WTC11 (cell line): ENCODE measurements around the gene MTFR2.

Experiments
- GABPB1 ChIP-seq: sonication (generic); formaldehyde crosslinking; IDR thresholded peaks from 2 replicates; pipeline ENCODE4 v1.8.1; 2023; ENCODE audit warnings: mild to moderate bottlenecking, missing genetic modification reagents
- TCF7 ChIP-seq: sonication (generic); formaldehyde crosslinking; IDR thresholded peaks from 2 replicates; pipeline ENCODE4 v1.8.0; 2022; ENCODE audit warnings: mild to moderate bottlenecking, low read depth, missing genetic modification reagents, moderate library complexity
- TF ChIP-seq, protein P1 (sequence below): sonication (generic); formaldehyde crosslinking; IDR thresholded peaks from 2 replicates; pipeline ENCODE4 v1.8.0; 2022; ENCODE audit warnings: mild to moderate bottlenecking, missing genetic modification reagents
- TF ChIP-seq, protein P2 (sequence below): fragments of 200-600 bp; IDR thresholded peaks from 2 replicates; pipeline ENCODE4 v1.8.0; 2022; ENCODE audit warnings: antibody characterized with exemption
- TF ChIP-seq, protein P3 (sequence below): sonication (generic); formaldehyde crosslinking; IDR thresholded peaks from 2 replicates; pipeline ENCODE4 v1.8.0; 2023; ENCODE audit warnings: missing genetic modification reagents, mild to moderate bottlenecking, borderline replicate concordance

GRCh38 chr6:136209496-136209895, 40.6 kb downstream of the MTFR2 start:
- TF ChIP-seq, protein P1, sequence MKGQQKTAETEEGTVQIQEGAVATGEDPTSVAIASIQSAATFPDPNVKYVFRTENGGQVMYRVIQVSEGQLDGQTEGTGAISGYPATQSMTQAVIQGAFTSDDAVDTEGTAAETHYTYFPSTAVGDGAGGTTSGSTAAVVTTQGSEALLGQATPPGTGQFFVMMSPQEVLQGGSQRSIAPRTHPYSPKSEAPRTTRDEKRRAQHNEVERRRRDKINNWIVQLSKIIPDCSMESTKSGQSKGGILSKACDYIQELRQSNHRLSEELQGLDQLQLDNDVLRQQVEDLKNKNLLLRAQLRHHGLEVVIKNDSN (CRISPR knock-in tag), result no peak
- TF ChIP-seq, protein P2, sequence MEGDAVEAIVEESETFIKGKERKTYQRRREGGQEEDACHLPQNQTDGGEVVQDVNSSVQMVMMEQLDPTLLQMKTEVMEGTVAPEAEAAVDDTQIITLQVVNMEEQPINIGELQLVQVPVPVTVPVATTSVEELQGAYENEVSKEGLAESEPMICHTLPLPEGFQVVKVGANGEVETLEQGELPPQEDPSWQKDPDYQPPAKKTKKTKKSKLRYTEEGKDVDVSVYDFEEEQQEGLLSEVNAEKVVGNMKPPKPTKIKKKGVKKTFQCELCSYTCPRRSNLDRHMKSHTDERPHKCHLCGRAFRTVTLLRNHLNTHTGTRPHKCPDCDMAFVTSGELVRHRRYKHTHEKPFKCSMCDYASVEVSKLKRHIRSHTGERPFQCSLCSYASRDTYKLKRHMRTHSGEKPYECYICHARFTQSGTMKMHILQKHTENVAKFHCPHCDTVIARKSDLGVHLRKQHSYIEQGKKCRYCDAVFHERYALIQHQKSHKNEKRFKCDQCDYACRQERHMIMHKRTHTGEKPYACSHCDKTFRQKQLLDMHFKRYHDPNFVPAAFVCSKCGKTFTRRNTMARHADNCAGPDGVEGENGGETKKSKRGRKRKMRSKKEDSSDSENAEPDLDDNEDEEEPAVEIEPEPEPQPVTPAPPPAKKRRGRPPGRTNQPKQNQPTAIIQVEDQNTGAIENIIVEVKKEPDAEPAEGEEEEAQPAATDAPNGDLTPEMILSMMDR, result no peak
- TF ChIP-seq GABPB1 (CRISPR knock-in tag) (no peak), TCF7 (CRISPR knock-in tag) (no peak)
- TF ChIP-seq, protein P3, sequence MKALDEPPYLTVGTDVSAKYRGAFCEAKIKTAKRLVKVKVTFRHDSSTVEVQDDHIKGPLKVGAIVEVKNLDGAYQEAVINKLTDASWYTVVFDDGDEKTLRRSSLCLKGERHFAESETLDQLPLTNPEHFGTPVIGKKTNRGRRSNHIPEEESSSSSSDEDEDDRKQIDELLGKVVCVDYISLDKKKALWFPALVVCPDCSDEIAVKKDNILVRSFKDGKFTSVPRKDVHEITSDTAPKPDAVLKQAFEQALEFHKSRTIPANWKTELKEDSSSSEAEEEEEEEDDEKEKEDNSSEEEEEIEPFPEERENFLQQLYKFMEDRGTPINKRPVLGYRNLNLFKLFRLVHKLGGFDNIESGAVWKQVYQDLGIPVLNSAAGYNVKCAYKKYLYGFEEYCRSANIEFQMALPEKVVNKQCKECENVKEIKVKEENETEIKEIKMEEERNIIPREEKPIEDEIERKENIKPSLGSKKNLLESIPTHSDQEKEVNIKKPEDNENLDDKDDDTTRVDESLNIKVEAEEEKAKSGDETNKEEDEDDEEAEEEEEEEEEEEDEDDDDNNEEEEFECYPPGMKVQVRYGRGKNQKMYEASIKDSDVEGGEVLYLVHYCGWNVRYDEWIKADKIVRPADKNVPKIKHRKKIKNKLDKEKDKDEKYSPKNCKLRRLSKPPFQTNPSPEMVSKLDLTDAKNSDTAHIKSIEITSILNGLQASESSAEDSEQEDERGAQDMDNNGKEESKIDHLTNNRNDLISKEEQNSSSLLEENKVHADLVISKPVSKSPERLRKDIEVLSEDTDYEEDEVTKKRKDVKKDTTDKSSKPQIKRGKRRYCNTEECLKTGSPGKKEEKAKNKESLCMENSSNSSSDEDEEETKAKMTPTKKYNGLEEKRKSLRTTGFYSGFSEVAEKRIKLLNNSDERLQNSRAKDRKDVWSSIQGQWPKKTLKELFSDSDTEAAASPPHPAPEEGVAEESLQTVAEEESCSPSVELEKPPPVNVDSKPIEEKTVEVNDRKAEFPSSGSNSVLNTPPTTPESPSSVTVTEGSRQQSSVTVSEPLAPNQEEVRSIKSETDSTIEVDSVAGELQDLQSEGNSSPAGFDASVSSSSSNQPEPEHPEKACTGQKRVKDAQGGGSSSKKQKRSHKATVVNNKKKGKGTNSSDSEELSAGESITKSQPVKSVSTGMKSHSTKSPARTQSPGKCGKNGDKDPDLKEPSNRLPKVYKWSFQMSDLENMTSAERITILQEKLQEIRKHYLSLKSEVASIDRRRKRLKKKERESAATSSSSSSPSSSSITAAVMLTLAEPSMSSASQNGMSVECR (CRISPR knock-in tag), result no peak
